ENCODE data around the gene ADAMTS15. TPM values are rescaled to one million over a fixed set of nuclear protein-coding genes. Genes with fewer than 3 reads are reported as not detected.

The ADAMTS15 gene
- total RNA-seq, 3 donors from 2014 or later: not detected

- DNase-seq (no peak), ATAC-seq (no peak)
- H3K36me3 Mint-ChIP-seq (ENCODE audit: insufficient read depth): no peaks in the 10 kb centered on the region
- H3K9me3 Mint-ChIP-seq: no peaks in the 10 kb centered on the region
- H3K4me3 Mint-ChIP-seq: no peak overlapping the region
- H3K4me1 Mint-ChIP-seq (ENCODE audit: low read depth): no peaks in the 10 kb centered on the region
- H3K27me3 Mint-ChIP-seq (ENCODE audit: low read depth): peaks cover 11% of the 10 kb centered on the region
These were observed 37.2 kb upstream of the ADAMTS15 start for GRCh38 chr11:130411223-130411622.

- Mint-ChIP-seq H3K27me3 (ENCODE audit: low read depth) (peaks cover 17% of the 10 kb centered on the region), H3K36me3 (ENCODE audit: insufficient read depth) (no peaks in the 10 kb centered on the region), H3K4me1 (ENCODE audit: low read depth) (no peaks in the 10 kb centered on the region), H3K9me3 (no peaks in the 10 kb centered on the region), H3K4me3 (no peak overlapping the region)
- ATAC-seq (peak; percentile 28 to 46), DNase-seq (no peak)
These were observed 34.9 kb upstream of the ADAMTS15 start for GRCh38 chr11:130413405-130414106.

- H3K4me3 Mint-ChIP-seq: no peak overlapping the region
- H3K4me1 Mint-ChIP-seq (ENCODE audit: low read depth): no peaks in the 10 kb centered on the region
- no peaks in the 10 kb centered on the region for H3K36me3 Mint-ChIP-seq (ENCODE audit: insufficient read depth)
- no peak for ATAC-seq
- H3K9me3 Mint-ChIP-seq: no peaks in the 10 kb centered on the region
- peaks cover 19% of the 10 kb centered on the region for H3K27me3 Mint-ChIP-seq (ENCODE audit: low read depth)
- DNase-seq: no peak
These were observed 34.1 kb upstream of the ADAMTS15 start for GRCh38 chr11:130414107-130415080.

GRCh38 chr11:130415731-130416529 is 32.5 kb upstream of the ADAMTS15 start:
- no peaks in the 10 kb centered on the region for H3K36me3 Mint-ChIP-seq (ENCODE audit: insufficient read depth)
- peaks cover 15% of the 10 kb centered on the region for H3K27me3 Mint-ChIP-seq (ENCODE audit: low read depth)
- no peak for DNase-seq
- no peak for ATAC-seq
- no peak overlapping the region for H3K4me3 Mint-ChIP-seq
- no peaks in the 10 kb centered on the region for H3K4me1 Mint-ChIP-seq (ENCODE audit: low read depth)
- no peaks in the 10 kb centered on the region for H3K9me3 Mint-ChIP-seq

GRCh38 chr11:130416530-130416882 is 31.9 kb upstream of the ADAMTS15 start:
- Mint-ChIP-seq H3K4me3 (no peak overlapping the region), H3K36me3 (ENCODE audit: insufficient read depth) (no peaks in the 10 kb centered on the region), H3K4me1 (ENCODE audit: low read depth) (no peaks in the 10 kb centered on the region), H3K27me3 (ENCODE audit: low read depth) (peaks cover 18% of the 10 kb centered on the region), H3K9me3 (no peaks in the 10 kb centered on the region)
- DNase-seq (no peak), ATAC-seq (no peak)

GRCh38 chr11:130416906-130417305 is 31.5 kb upstream of the ADAMTS15 start:
- Mint-ChIP-seq H3K9me3 (no peaks in the 10 kb centered on the region), H3K27me3 (ENCODE audit: low read depth) (peaks cover 18% of the 10 kb centered on the region), H3K4me3 (no peak overlapping the region), H3K4me1 (ENCODE audit: low read depth) (no peaks in the 10 kb centered on the region), H3K36me3 (ENCODE audit: insufficient read depth) (no peaks in the 10 kb centered on the region)
- no peak for ATAC-seq
- DNase-seq: no peak

GRCh38 chr11:130418210-130418609 is 30.2 kb upstream of the ADAMTS15 start:
- Mint-ChIP-seq H3K27me3 (ENCODE audit: low read depth) (peaks cover 21% of the 10 kb centered on the region), H3K4me1 (ENCODE audit: low read depth) (no peaks in the 10 kb centered on the region), H3K4me3 (no peak overlapping the region), H3K9me3 (no peaks in the 10 kb centered on the region), H3K36me3 (ENCODE audit: insufficient read depth) (no peaks in the 10 kb centered on the region)
- DNase-seq (no peak), ATAC-seq (no peak)

- ATAC-seq (no peak), DNase-seq (no peak)
- H3K36me3 Mint-ChIP-seq (ENCODE audit: insufficient read depth): no peaks in the 10 kb centered on the region
- H3K27me3 Mint-ChIP-seq (ENCODE audit: low read depth): peaks cover 21% of the 10 kb centered on the region
- H3K4me3 Mint-ChIP-seq: no peak overlapping the region
- no peaks in the 10 kb centered on the region for H3K4me1 Mint-ChIP-seq (ENCODE audit: low read depth)
- no peaks in the 10 kb centered on the region for H3K9me3 Mint-ChIP-seq
These were observed 29.7 kb upstream of the ADAMTS15 start for GRCh38 chr11:130418756-130419155.

- H3K4me1 Mint-ChIP-seq (ENCODE audit: low read depth): no peaks in the 10 kb centered on the region
- H3K36me3 Mint-ChIP-seq (ENCODE audit: insufficient read depth): no peaks in the 10 kb centered on the region
- peaks cover 30% of the 10 kb centered on the region for H3K27me3 Mint-ChIP-seq (ENCODE audit: low read depth)
- ATAC-seq (no peak), DNase-seq (no peak)
- H3K9me3 Mint-ChIP-seq: no peaks in the 10 kb centered on the region
- no peak overlapping the region for H3K4me3 Mint-ChIP-seq
These were observed 27.8 kb upstream of the ADAMTS15 start for GRCh38 chr11:130420478-130421198.

GRCh38 chr11:130421199-130421585 is 27.3 kb upstream of the ADAMTS15 start:
- Mint-ChIP-seq H3K4me1 (ENCODE audit: low read depth) (no peaks in the 10 kb centered on the region), H3K36me3 (ENCODE audit: insufficient read depth) (no peaks in the 10 kb centered on the region), H3K27me3 (ENCODE audit: low read depth) (peaks cover 33% of the 10 kb centered on the region), H3K4me3 (no peak overlapping the region), H3K9me3 (no peaks in the 10 kb centered on the region)
- ATAC-seq (no peak), DNase-seq (no peak)

- no peaks in the 10 kb centered on the region for H3K4me1 Mint-ChIP-seq (ENCODE audit: low read depth)
These were observed 26.7 kb upstream of the ADAMTS15 start for GRCh38 chr11:130421697-130422096.

GRCh38 chr11:130422251-130422995 is 26.0 kb upstream of the ADAMTS15 start:
- peaks cover 5% of the 10 kb centered on the region for H3K4me1 Mint-ChIP-seq (ENCODE audit: low read depth)
- DNase-seq (no peak), ATAC-seq (no peak)
- no peak overlapping the region for H3K4me3 Mint-ChIP-seq
- H3K9me3 Mint-ChIP-seq: no peaks in the 10 kb centered on the region
- H3K27me3 Mint-ChIP-seq (ENCODE audit: low read depth): peaks cover 41% of the 10 kb centered on the region
- no peaks in the 10 kb centered on the region for H3K36me3 Mint-ChIP-seq (ENCODE audit: insufficient read depth)

More at GRCh38 chr11:130421697-130422096, 26.7 kb upstream of the ADAMTS15 start:
- DNase-seq (no peak), ATAC-seq (no peak)
- Mint-ChIP-seq H3K9me3 (no peaks in the 10 kb centered on the region), H3K36me3 (ENCODE audit: insufficient read depth) (no peaks in the 10 kb centered on the region), H3K4me3 (no peak overlapping the region), H3K27me3 (ENCODE audit: low read depth) (peaks cover 35% of the 10 kb centered on the region)

GRCh38 chr11:130423541-130424142 is 24.8 kb upstream of the ADAMTS15 start:
- H3K4me3 Mint-ChIP-seq: no peak overlapping the region
- ATAC-seq (no peak), DNase-seq (no peak)
- H3K27me3 Mint-ChIP-seq (ENCODE audit: low read depth): peaks cover 40% of the 10 kb centered on the region
- no peaks in the 10 kb centered on the region for H3K9me3 Mint-ChIP-seq
- peaks cover 7% of the 10 kb centered on the region for H3K4me1 Mint-ChIP-seq (ENCODE audit: low read depth)
- H3K36me3 Mint-ChIP-seq (ENCODE audit: insufficient read depth): no peaks in the 10 kb centered on the region

Measured in activated T-cell treated with anti-CD3 and anti-CD28 coated beads, Interleukin-2, amount 50 U/mL, for 4 hours (primary cell).